C4-2B (cell line): ENCODE data around the gene KRTAP12-2.
"Not testable (repeated sequence)": the region's sequence is repeated elsewhere in the genome, so short reads cannot be mapped to it uniquely, and the experiment has no call there.

ENCODE experiments used
- ZFX ChIP-seq: fragments of 450-650 bp; IDR thresholded peaks from 2 replicates; pipeline ENCODE4 v1.6.1; 2017
- TF ChIP-seq, protein P1 (sequence below): fragments of 450-650 bp; conservative IDR thresholded peaks from 2 replicates; pipeline ENCODE4 v1.5.1; 2017; ENCODE audit warnings: mild to moderate bottlenecking

DNA sequence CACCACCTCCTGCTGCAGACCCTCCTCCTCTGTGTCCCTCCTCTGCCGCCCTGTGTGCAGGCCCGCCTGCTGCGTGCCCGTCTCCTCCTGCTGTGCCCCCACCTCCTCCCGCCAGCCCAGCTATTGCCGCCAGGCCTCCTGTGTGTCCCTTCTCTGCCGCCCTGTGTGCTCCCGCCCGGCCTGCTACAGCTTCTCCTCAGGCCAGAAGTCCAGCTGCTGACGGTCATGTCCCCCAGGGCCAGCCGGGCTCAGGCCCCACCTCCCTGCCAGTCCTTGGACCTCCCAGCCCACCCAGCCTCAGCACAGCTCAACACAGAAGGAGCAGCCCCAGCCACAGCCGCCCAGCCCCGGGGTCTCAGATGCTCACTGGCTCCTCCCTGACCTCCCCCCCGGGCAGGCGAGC lies 38.9 kb downstream of the KRTAP12-2 start:
- TF ChIP-seq, protein P1, sequence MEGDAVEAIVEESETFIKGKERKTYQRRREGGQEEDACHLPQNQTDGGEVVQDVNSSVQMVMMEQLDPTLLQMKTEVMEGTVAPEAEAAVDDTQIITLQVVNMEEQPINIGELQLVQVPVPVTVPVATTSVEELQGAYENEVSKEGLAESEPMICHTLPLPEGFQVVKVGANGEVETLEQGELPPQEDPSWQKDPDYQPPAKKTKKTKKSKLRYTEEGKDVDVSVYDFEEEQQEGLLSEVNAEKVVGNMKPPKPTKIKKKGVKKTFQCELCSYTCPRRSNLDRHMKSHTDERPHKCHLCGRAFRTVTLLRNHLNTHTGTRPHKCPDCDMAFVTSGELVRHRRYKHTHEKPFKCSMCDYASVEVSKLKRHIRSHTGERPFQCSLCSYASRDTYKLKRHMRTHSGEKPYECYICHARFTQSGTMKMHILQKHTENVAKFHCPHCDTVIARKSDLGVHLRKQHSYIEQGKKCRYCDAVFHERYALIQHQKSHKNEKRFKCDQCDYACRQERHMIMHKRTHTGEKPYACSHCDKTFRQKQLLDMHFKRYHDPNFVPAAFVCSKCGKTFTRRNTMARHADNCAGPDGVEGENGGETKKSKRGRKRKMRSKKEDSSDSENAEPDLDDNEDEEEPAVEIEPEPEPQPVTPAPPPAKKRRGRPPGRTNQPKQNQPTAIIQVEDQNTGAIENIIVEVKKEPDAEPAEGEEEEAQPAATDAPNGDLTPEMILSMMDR = not testable (repeated sequence)
- TF ChIP-seq ZFX = not testable (repeated sequence)
